IMR-90 (cell line): ENCODE results near the gene LENG9. TPM values are rescaled to one million over a fixed set of nuclear protein-coding genes. Genes with fewer than 3 reads are reported as not detected.
A peak's percentile ranks its signal among the peaks of the same experiment; 100 is the strongest.

Experiments used
- ATAC-seq: fragments of 200-7000 bp; cut with Tn5 transposase; 2 replicates; pipeline ENCODE4 v1.9.1; 2020; ENCODE audit warnings: low read depth, mild to moderate bottlenecking, moderate library complexity
- Bru-seq: library from RNA; stranded (reverse); fragments of 400-500 nt; gene quantifications from one replicate; lab custom pipeline; 2021; lab: Mats Ljungman, UMichigan
- BruChase-seq, 2 experiments: library from RNA; stranded (reverse); fragments of 400-500 nt; gene quantifications; one replicate each; lab custom pipeline; 2021; lab: Mats Ljungman, UMichigan
- BruUV-seq: library from RNA; stranded (reverse); fragments of 400-500 nt; replicated peaks from 2 replicates; lab custom pipeline; 2021; lab: Mats Ljungman, UMichigan
- CTCF ChIA-PET: fragments of 300-600 bp; formaldehyde crosslinking; extraction: SDS; loops from one replicate; lab custom pipeline; 2021; ENCODE audit warnings: antibody characterized with exemption; lab: Yijun Ruan, JAX
- POLR2A ChIA-PET: fragments of 300-600 bp; sonication (Branson Sonifier 250); formaldehyde crosslinking; loops from one replicate; lab custom pipeline; 2022; ENCODE audit warnings: antibody characterized with exemption; ENCODE audit not compliant: unreplicated experiment; lab: Charles Lee
- DNase-seq: peaks from one replicate; pipeline ENCODE4 v3.0.0; 2013
- H2AFZ ChIP-seq: replicated peaks from 2 replicates; pipeline ENCODE3; 2013; ENCODE audit warnings: low read length, mild to moderate bottlenecking; ENCODE audit not compliant: poor library complexity
- H2AK5ac ChIP-seq: 2 replicates; pipeline ENCODE4 v1.6.1; 2013; ENCODE audit warnings: low read depth, low read length, inconsistent platforms
- H2AK9ac ChIP-seq: replicated peaks from 2 replicates; pipeline ENCODE3; 2013; ENCODE audit warnings: mild to moderate bottlenecking, low read depth, low read length, moderate library complexity; ENCODE audit not compliant: poor library complexity
- H2BK120ac ChIP-seq: 2 replicates; pipeline ENCODE4 v1.6.1; 2013; ENCODE audit warnings: low read depth, low read length, inconsistent platforms
- H2BK15ac ChIP-seq: 3 replicates; pipeline ENCODE4 v1.6.1; 2013; ENCODE audit warnings: low read depth, low read length, inconsistent platforms
- H2BK20ac ChIP-seq: 2 replicates; pipeline ENCODE4 v1.6.1; 2013; ENCODE audit warnings: low read depth, mild to moderate bottlenecking, inconsistent platforms, low read length, moderate library complexity
- H2BK5ac ChIP-seq: 2 replicates; pipeline ENCODE4 v1.6.1; 2013; ENCODE audit warnings: mild to moderate bottlenecking, low read depth, low read length, inconsistent platforms; ENCODE audit not compliant: poor library complexity, severe bottlenecking
- H3K14ac ChIP-seq: replicated peaks from 2 replicates; pipeline ENCODE4 v1.6.1; 2013; ENCODE audit warnings: low read depth, low read length, inconsistent platforms
- H3K18ac ChIP-seq: 2 replicates; pipeline ENCODE4 v1.6.1; 2013; ENCODE audit warnings: low read depth, low read length, control low read depth
- H3K23ac ChIP-seq: 2 replicates; pipeline ENCODE4 v1.6.1; 2013; ENCODE audit warnings: low read depth, low read length, inconsistent platforms
- H3K27ac ChIP-seq: 2 replicates; pipeline ENCODE4 v1.5.1; 2013; ENCODE audit warnings: mild to moderate bottlenecking, control low read depth, low read length; ENCODE audit not compliant: insufficient read depth
- H3K27me3 ChIP-seq: 2 replicates; pipeline ENCODE4 v1.6.1; 2013; ENCODE audit warnings: low read length; ENCODE audit not compliant: control insufficient read depth, insufficient read depth
- H3K36me3 ChIP-seq: 2 replicates; pipeline ENCODE4 v1.6.1; 2013; ENCODE audit warnings: low read length, mixed read lengths; ENCODE audit not compliant: control insufficient read depth, insufficient read depth
- H3K4ac ChIP-seq: 2 replicates; pipeline ENCODE4 v1.6.1; 2013; ENCODE audit warnings: low read depth, low read length, inconsistent platforms
- H3K4me1 ChIP-seq: 2 replicates; pipeline ENCODE4 v1.6.1; 2013; ENCODE audit warnings: low read length, mixed read lengths; ENCODE audit not compliant: control insufficient read depth, insufficient read depth
- H3K4me2 ChIP-seq: 2 replicates; pipeline ENCODE4 v1.6.1; 2013; ENCODE audit warnings: low read depth, mild to moderate bottlenecking, control low read depth, low read length, moderate library complexity
- H3K4me3 ChIP-seq: 2 replicates; pipeline ENCODE4 v1.5.1; 2013; ENCODE audit warnings: low read depth, mild to moderate bottlenecking, control low read depth, low read length, moderate library complexity; ENCODE audit not compliant: insufficient read depth
- H3K56ac ChIP-seq: 2 replicates; pipeline ENCODE4 v1.6.1; 2013; ENCODE audit warnings: low read length, inconsistent platforms; ENCODE audit not compliant: insufficient read depth; ENCODE audit errors: extremely low read depth
- H3K79me1 ChIP-seq, 2 experiments: 2 replicates each; pipeline ENCODE4 v1.6.1; 2013; ENCODE audit warnings: low read length in 2 of 2, inconsistent platforms in 1 of 2, low read depth in 1 of 2
- H3K9ac ChIP-seq: 2 replicates; pipeline ENCODE4 v1.6.1; 2013; ENCODE audit warnings: low read depth, low read length, control low read depth
- H3K9me1 ChIP-seq: 2 replicates; pipeline ENCODE4 v1.6.1; 2013; ENCODE audit warnings: low read length, inconsistent platforms; ENCODE audit not compliant: insufficient read depth
- H3K9me3 ChIP-seq: 2 replicates; pipeline ENCODE4 v1.6.1; 2013; ENCODE audit warnings: low read length; ENCODE audit not compliant: control insufficient read depth, insufficient read depth
- H4K20me1 ChIP-seq: 2 replicates; pipeline ENCODE4 v1.6.1; 2013; ENCODE audit warnings: low read length, inconsistent platforms; ENCODE audit not compliant: insufficient read depth
- H4K5ac ChIP-seq: 2 replicates; pipeline ENCODE4 v1.6.1; 2013; ENCODE audit warnings: mild to moderate bottlenecking, low read depth, low read length, control low read depth
- H4K8ac ChIP-seq, 2 experiments: 2 replicates each; pipeline ENCODE4 v1.6.1; 2013; ENCODE audit warnings: low read depth in 2 of 2, low read length in 2 of 2, control low read depth in 1 of 2, inconsistent platforms in 1 of 2
- H4K91ac ChIP-seq: 2 replicates; pipeline ENCODE4 v1.6.1; 2013; ENCODE audit warnings: low read depth, low read length, inconsistent platforms; ENCODE audit not compliant: insufficient read depth
- FOS ChIP-seq: fragments of 150-350 bp; IDR thresholded peaks from 2 replicates; pipeline ENCODE4 v1.6.1; 2016; ENCODE audit warnings: low read depth, low read length
- MAZ ChIP-seq: IDR thresholded peaks from 2 replicates; pipeline ENCODE4 v1.6.1; 2012; ENCODE audit warnings: low read depth, mild to moderate bottlenecking, low read length, improper control_type of control experiment, moderate library complexity, borderline replicate concordance
- POLR2A ChIP-seq: IDR thresholded peaks from 2 replicates; pipeline ENCODE4 v1.6.1; 2012; ENCODE audit warnings: mild to moderate bottlenecking, low read depth, low read length
- RAD21 ChIP-seq: IDR thresholded peaks from 2 replicates; pipeline ENCODE4 v1.6.1; 2012; ENCODE audit warnings: low read length, improper control_type of control experiment
- SMC3 ChIP-seq: fragments of 150-350 bp; IDR thresholded peaks from 2 replicates; pipeline ENCODE4 v1.6.1; 2016; ENCODE audit warnings: low read depth, mild to moderate bottlenecking, antibody characterized with exemption, low read length, moderate library complexity
- WGBS, 2 experiments: methylation state at CpG; one replicate each; pipeline versions ENCODE4 v1.1.5 to v1.1.7; 2013; ENCODE audit warnings: missing lambda C conversion rate in 2 of 2; ENCODE audit not compliant: insufficient read length in 1 of 2; ENCODE audit errors: extremely low coverage in 2 of 2; 5-methylcytosine and 5-hydroxymethylcytosine counted together
- dilution Hi-C: fragments of 300-500 bp; cut with HindIII; formaldehyde crosslinking; loops from one replicate; pipeline ENCODE4 v1.14.3; 2018; ENCODE audit warnings: low sequenced_read_pairs; ENCODE audit not compliant: unreplicated experiment
- in situ Hi-C: fragments of 300-500 bp; cut with MboI; formaldehyde crosslinking; loops from 3 replicates; pipeline ENCODE4 v1.14.3; 2019; ENCODE audit warnings: low sequenced_read_pairs, inconsistent platforms, mixed read lengths
- intact Hi-C: fragments of 100-400 bp; cut with micrococcal nuclease; formaldehyde crosslinking; loops from 2 replicates; pipeline ENCODE4 v1.10.0; 2022
- long read RNA-seq: library from polyadenylated mRNA; unstranded; transcript quantifications from one replicate; pipeline ENCODE4 v2.0.0, GENCODE V29; 2021; ENCODE audit not compliant: unreplicated experiment
- polyA plus RNA-seq, 3 experiments: library from polyadenylated mRNA; depleted of rRNA; stranded (reverse); fragments of >200 nt; gene quantifications; 2 replicates each; pipeline ENCODE4 v1.2.3, GENCODE V29; 2012; ENCODE audit warnings: low replicate concordance in 1 of 3
- total RNA-seq: library from RNA; depleted of rRNA; stranded (reverse); fragments of >200 nt; gene quantifications from 2 replicates; pipeline ENCODE4 v1.2.3, GENCODE V29; 2012; rRNA removed

The LENG9 gene
- 0.83 and 1.1 TPM in 2 replicates for total RNA-seq
- polyA plus RNA-seq (2012; rRNA removed) = 0.69 and 0.94 TPM in 2 replicates
- polyA plus RNA-seq (2012; cell fraction: cytosol; rRNA removed) = 0.29 and 1.4 TPM in 2 replicates
- polyA plus RNA-seq (2012; cell fraction: nucleus; rRNA removed; ENCODE audit: low replicate concordance) = 0.34 and 0.86 TPM in 2 replicates
- percentile 27 among the genes with signal in this experiment for Bru-seq, nascent RNA
- percentile 41 among the genes with signal in this experiment for BruChase-seq, experiment 1, labeled RNA remaining after a 6-hour chase
- BruChase-seq, experiment 2, labeled RNA remaining after a 2-hour chase = percentile 25 among the genes with signal in this experiment
- long read RNA-seq, partial matches to known transcripts = 0 of 2 reads
- long read RNA-seq, other reads (novel, unspliced or antisense) = 0 of 2 reads

- peak within 1 kb of the TSS; percentile 90 for H2AK9ac ChIP-seq
- H4K8ac ChIP-seq = peak within 1 kb of the TSS; percentile 30 to 95; a peak in 3 of 4 replicates
- peaks cover 37% of the 10 kb centered on the region for H3K36me3 ChIP-seq
- peak within 1 kb of the TSS; percentile 93 for H3K4ac ChIP-seq
- no peak for TF ChIP-seq FOS
- 0 out of 2 replicates have a peak, but pooled peaks have one; percentile 46 for TF ChIP-seq MAZ
- TF ChIP-seq SMC3 = no peak
- peak; percentile 11; the same call in 1 of the 2 replicates for TF ChIP-seq POLR2A
- TF ChIP-seq RAD21 = no peak
- H2BK120ac ChIP-seq = 0 out of 2 replicates have a peak within 1 kb of the TSS, but pooled peaks have one; percentile 39
- H3K9me3 ChIP-seq = no peaks in the 10 kb centered on the region
- dilution Hi-C loops = no loop called here
- H3K18ac ChIP-seq = peak within 1 kb of the TSS; percentile 50; the same call in 1 of the 2 replicates
- H3K9ac ChIP-seq = peak within 1 kb of the TSS; percentile 77
- ChIA-PET CTCF (interaction anchor here (0.7 to 0.8 kb wide), 2 partner anchors 9 to 15 kb away, joined by 3 to 4 read pairs; partner anchors contain the start of genes CDC42EP5 and LENG8), POLR2A (interaction anchor here (0.6 to 1.0 kb wide), 3 partner anchors 15 to 33 kb away, joined by 3 to 6 read pairs (median 3); partner anchors contain the start of gene LENG8)
- peak; percentile 97 for DNase-seq
- intact Hi-C loops = loop anchor here (10.0 kb wide), 1 partner anchor 621 kb away; no protein-coding TSS in a partner anchor
- H3K56ac ChIP-seq = peak within 1 kb of the TSS; percentile 57; the same call in 1 of the 2 replicates
- peaks cover 18% of the 10 kb centered on the region for H3K4me1 ChIP-seq
- WGBS, 2 experiments = 1% methylated on average over 16 of the region's 41 CpGs; no CpG with 5 or more reads in 1 of the 2 experiments
- H3K4me3 ChIP-seq = peak within 1 kb of the TSS; percentile 52
- peak; percentile 65 for ATAC-seq
- peak within 1 kb of the TSS; percentile 94 for H2AK5ac ChIP-seq
- peaks cover 11 to 33% of the 10 kb centered on the region in 2 experiments; a peak in 3 of 4 replicates for H3K79me1 ChIP-seq
- H4K20me1 ChIP-seq = peaks cover 38% of the 10 kb centered on the region
- H3K23ac ChIP-seq = peak within 1 kb of the TSS; percentile 71
- no peak within 1 kb of the TSS for H2BK15ac ChIP-seq
- H4K5ac ChIP-seq = peak within 1 kb of the TSS; percentile 86
- H3K14ac ChIP-seq = peak within 1 kb of the TSS; percentile 88
- peaks cover 4% of the 10 kb centered on the region; the same call in 1 of the 2 replicates for H3K9me1 ChIP-seq
- no TSS peak for BruUV-seq
- H3K4me2 ChIP-seq = peak within 1 kb of the TSS; percentile 88
- H4K91ac ChIP-seq = peak within 1 kb of the TSS; percentile 77
- peak within 1 kb of the TSS; percentile 83 for H2BK5ac ChIP-seq
- peak within 1 kb of the TSS; percentile 94 for H3K27ac ChIP-seq
- no peak within 1 kb of the TSS for H2BK20ac ChIP-seq
- H2AFZ ChIP-seq = peak within 1 kb of the TSS; percentile 88
- no peaks in the 10 kb centered on the region for H3K27me3 ChIP-seq
- in situ Hi-C loops = loop anchor here (25.0 kb wide), 4 partner anchors 351 to 1674 kb away; partner anchors contain the start of genes NAT14, NDUFA3, OSCAR and PRPF31
These were observed at the start of gene LENG9 for GRCh38 chr19:54463531-54464043. TSS of gene LENG9 (minus strand) at chr19:54463778. CDS start at chr19:54463526, 252 bp downstream.
